ENCODE measurements around the gene CLIC3.

DNA sequence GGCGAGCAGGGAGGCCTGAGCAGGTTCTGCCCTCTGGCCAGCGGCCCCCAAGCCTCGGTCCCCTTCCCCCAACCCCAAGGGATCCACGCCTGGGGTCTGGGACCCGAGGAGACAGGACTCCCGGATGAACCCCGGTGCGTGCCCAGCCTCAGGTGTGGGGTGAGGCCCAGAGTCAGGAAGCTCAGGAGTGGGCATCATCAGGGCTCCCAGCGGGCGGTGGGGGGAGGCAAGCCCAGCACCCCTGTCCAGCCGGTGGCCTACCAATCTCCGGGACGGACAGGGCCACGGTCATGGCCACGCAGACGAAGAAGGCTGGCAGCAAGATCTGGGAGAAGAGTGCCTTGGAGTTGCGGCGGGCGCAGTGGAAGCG is 17.2 kb upstream of the CLIC3 start:
- TF ChIP-seq EZH2 (IDR thresholded peaks at IDR 0.05) (no peak), POLR2AphosphoS5 (IDR thresholded peaks at IDR 0.05; ENCODE audit: borderline replicate concordance, low read depth, low read length) (no peak)

Measured in SK-N-MC (cell line).